Measurements from ENCODE around the gene PIK3C2A.

Gene PIK3C2A

DNA sequence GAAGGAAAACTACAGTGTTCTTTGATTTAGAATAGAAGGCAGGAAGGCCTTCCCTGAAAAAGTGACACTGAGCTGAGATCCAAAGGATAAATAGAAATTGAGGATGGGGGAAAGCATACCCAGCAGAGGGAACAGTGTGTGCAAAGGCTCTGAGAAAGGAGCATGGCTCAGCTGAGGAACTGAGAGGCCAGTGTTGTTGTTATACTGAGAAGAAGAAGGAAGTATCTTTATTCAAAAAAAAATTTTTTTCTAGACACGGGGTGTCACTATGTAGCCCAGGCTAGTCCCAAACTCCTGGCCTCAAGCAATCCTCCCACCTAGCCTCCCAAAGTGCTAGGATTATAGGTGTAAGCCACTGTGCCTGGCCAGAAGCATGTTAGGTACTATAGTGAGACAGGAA, 3.5 kb upstream of the PIK3C2A start:
- Histone ChIP-seq H3K9me3 (ENCODE audit: insufficient read depth, low read depth, low read length) (no peaks in the 10 kb centered on the region), H3K4me3 (ENCODE audit: low read depth, low read length) (no peak overlapping the region), H3K4ac (ENCODE audit: low read depth, low read length) (no peak overlapping the region), H2AK5ac (ENCODE audit: low read length) (no peak overlapping the region), H3K79me2 (ENCODE audit: control insufficient read depth, insufficient read depth, low read length, poor library complexity) (peaks cover 14% of the 10 kb centered on the region), H2BK12ac (ENCODE audit: low read length) (no peak overlapping the region), H3K27me3 (ENCODE audit: insufficient read depth, low read length) (no peaks in the 10 kb centered on the region), H3K79me1 (ENCODE audit: low read length) (peaks cover 16% of the 10 kb centered on the region), H3K4me1 (ENCODE audit: control insufficient read depth in 1 of 2, insufficient read depth in 2 of 2, low read length in 2 of 2) (peaks cover 0 to 2% of the 10 kb centered on the region in 2 experiments), H2BK120ac (ENCODE audit: insufficient read depth, low read length, poor library complexity) (no peak overlapping the region), H3K36me3 (ENCODE audit: control insufficient read depth in 1 of 2, insufficient read depth in 2 of 2, low read length in 2 of 2) (no peaks in the 10 kb centered on the region), H4K91ac (ENCODE audit: low read depth, low read length) (no peak overlapping the region), H3K9ac (ENCODE audit: low read length) (no peak overlapping the region), H3K27ac (ENCODE audit: low read depth, low read length) (no peak overlapping the region), H3K23ac (ENCODE audit: low read length) (no peak overlapping the region), H2BK5ac (ENCODE audit: low read depth, low read length, poor library complexity) (no peak overlapping the region), H4K12ac (ENCODE audit: low read depth, low read length) (no peak overlapping the region), H3K4me2 (ENCODE audit: low read length) (no peak overlapping the region), H3K18ac (ENCODE audit: low read length) (no peak overlapping the region), H3K14ac (ENCODE audit: low read length) (no peak overlapping the region), H2AFZ (ENCODE audit: insufficient read depth, low read length, poor library complexity) (no peak overlapping the region), H4K8ac (ENCODE audit: low read depth, low read length) (no peak overlapping the region)
- no peak for DNase-seq
- WGBS (ENCODE audit: extremely low coverage, insufficient coverage, insufficient read length) = no CpG with 5 or more reads among the region's 1 CpG

DNA sequence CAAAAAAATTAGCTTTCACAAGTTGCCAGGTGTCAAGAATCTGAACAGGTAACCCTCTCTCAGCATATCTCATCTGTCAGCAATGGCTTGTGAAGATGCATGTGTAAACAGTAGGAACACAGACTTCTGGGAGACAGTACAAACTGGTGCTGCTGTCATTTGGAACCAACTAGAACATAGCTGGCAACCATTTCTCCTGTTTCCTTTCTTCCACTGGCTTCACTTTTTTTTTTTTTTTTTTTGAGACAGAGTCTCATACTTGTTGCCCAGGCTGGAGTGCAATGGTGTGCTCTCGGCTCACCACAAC, 2.1 kb upstream of the PIK3C2A start:
- Histone ChIP-seq H3K4me2 (ENCODE audit: low read length) (no peak overlapping the region), H3K18ac (ENCODE audit: low read length) (no peak overlapping the region), H4K91ac (ENCODE audit: low read depth, low read length) (no peak overlapping the region), H3K79me1 (ENCODE audit: low read length) (peaks cover 16% of the 10 kb centered on the region), H4K12ac (ENCODE audit: low read depth, low read length) (no peak overlapping the region), H3K9me3 (ENCODE audit: insufficient read depth, low read depth, low read length) (no peaks in the 10 kb centered on the region), H3K4me1 (ENCODE audit: control insufficient read depth in 1 of 2, insufficient read depth in 2 of 2, low read length in 2 of 2) (peaks cover 0 to 2% of the 10 kb centered on the region in 2 experiments), H3K23ac (ENCODE audit: low read length) (no peak overlapping the region), H3K4ac (ENCODE audit: low read depth, low read length) (no peak overlapping the region), H3K79me2 (ENCODE audit: control insufficient read depth, insufficient read depth, low read length, poor library complexity) (peaks cover 17% of the 10 kb centered on the region), H3K27me3 (ENCODE audit: insufficient read depth, low read length) (no peaks in the 10 kb centered on the region), H3K14ac (ENCODE audit: low read length) (no peak overlapping the region), H2BK12ac (ENCODE audit: low read length) (no peak overlapping the region), H3K36me3 (ENCODE audit: control insufficient read depth in 1 of 2, insufficient read depth in 2 of 2, low read length in 2 of 2) (no peaks in the 10 kb centered on the region), H3K27ac (ENCODE audit: low read depth, low read length) (peak overlapping the region; percentile 40), H4K8ac (ENCODE audit: low read depth, low read length) (no peak overlapping the region), H2BK120ac (ENCODE audit: insufficient read depth, low read length, poor library complexity) (no peak overlapping the region), H3K9ac (ENCODE audit: low read length) (no peak overlapping the region), H3K4me3 (ENCODE audit: low read depth, low read length) (no peak overlapping the region), H2BK5ac (ENCODE audit: low read depth, low read length, poor library complexity) (no peak overlapping the region), H2AK5ac (ENCODE audit: low read length) (no peak overlapping the region), H2AFZ (ENCODE audit: insufficient read depth, low read length, poor library complexity) (no peak overlapping the region)
- no peak for DNase-seq
- WGBS (ENCODE audit: extremely low coverage, insufficient coverage, insufficient read length) = no CpG with 5 or more reads among the region's 1 CpG

DNA sequence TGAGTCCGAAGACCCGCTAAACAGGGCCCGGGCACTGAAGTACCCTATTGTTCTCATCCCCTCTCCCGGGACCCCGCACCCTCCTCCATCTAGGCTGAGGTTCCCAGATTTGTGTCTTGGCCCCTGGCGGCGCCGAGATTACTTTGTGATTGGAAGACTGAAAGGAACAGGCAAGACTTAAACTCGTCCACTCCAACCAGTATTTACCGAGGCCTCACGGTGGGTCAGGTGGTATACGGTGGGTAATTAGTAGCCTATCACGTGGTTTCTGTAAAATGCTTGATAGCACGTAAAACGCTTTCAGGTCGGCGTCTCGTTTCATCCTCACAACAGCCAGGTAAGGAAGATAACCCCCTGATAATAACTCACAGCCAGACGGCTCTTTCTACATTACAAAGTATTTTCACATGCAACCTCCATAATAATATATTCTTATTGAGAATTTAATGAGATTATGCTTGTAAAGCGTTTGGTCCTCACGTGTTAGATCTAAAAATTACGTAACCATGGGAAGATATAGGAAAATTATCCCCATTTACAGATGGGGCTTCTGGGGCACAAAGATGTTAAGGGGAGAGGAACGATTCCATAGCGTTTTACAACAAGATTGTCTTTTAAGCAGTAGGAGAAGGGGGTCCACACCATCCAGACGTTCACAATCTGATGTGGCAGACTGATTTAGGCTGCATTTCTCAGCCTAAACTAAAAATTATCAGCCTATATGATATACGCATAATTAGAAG, 642 bp upstream of the PIK3C2A start:
- H3K79me2 ChIP-seq (ENCODE audit: control insufficient read depth, insufficient read depth, low read length, poor library complexity) = peaks cover 20% of the 10 kb centered on the region
- peak overlapping the region; percentile 77 for H2BK12ac ChIP-seq (ENCODE audit: low read length)
- no peak overlapping the region for H3K23ac ChIP-seq (ENCODE audit: low read length)
- no peaks in the 10 kb centered on the region for H3K9me3 ChIP-seq (ENCODE audit: insufficient read depth, low read depth, low read length)
- H4K91ac ChIP-seq (ENCODE audit: low read depth, low read length) = peak overlapping the region; percentile 98
- peak overlapping the region; percentile 91 for H3K18ac ChIP-seq (ENCODE audit: low read length)
- peaks cover 2% of the 10 kb centered on the region in 2 experiments for H3K36me3 ChIP-seq (ENCODE audit: control insufficient read depth in 1 of 2, insufficient read depth in 2 of 2, low read length in 2 of 2)
- peak overlapping the region; percentile 99 for H2BK5ac ChIP-seq (ENCODE audit: low read depth, low read length, poor library complexity)
- peak overlapping the region; percentile 96 for H3K4me3 ChIP-seq (ENCODE audit: low read depth, low read length)
- H3K27me3 ChIP-seq (ENCODE audit: insufficient read depth, low read length) = no peaks in the 10 kb centered on the region
- H3K4ac ChIP-seq (ENCODE audit: low read depth, low read length) = peak overlapping the region; percentile 94
- peak overlapping the region; percentile 97 for H3K9ac ChIP-seq (ENCODE audit: low read length)
- H3K27ac ChIP-seq (ENCODE audit: low read depth, low read length) = peak overlapping the region; percentile 99
- peak overlapping the region; percentile 95 for H2BK120ac ChIP-seq (ENCODE audit: insufficient read depth, low read length, poor library complexity)
- H4K12ac ChIP-seq (ENCODE audit: low read depth, low read length) = peak overlapping the region; percentile 99
- peaks cover 0 to 2% of the 10 kb centered on the region in 2 experiments for H3K4me1 ChIP-seq (ENCODE audit: control insufficient read depth in 1 of 2, insufficient read depth in 2 of 2, low read length in 2 of 2)
- H2AK5ac ChIP-seq (ENCODE audit: low read length) = no peak overlapping the region
- DNase-seq = peak; percentile 80 to 86
- no CpG with 5 or more reads among the region's 26 CpGs for WGBS (ENCODE audit: extremely low coverage, insufficient coverage, insufficient read length)
- peak overlapping the region; percentile 91 for H3K4me2 ChIP-seq (ENCODE audit: low read length)
- H3K79me1 ChIP-seq (ENCODE audit: low read length) = peaks cover 16% of the 10 kb centered on the region
- H2AFZ ChIP-seq (ENCODE audit: insufficient read depth, low read length, poor library complexity) = peak overlapping the region; percentile 89
- peak overlapping the region; percentile 94 for H3K14ac ChIP-seq (ENCODE audit: low read length)
- H4K8ac ChIP-seq (ENCODE audit: low read depth, low read length) = peak overlapping the region; percentile 80

DNA sequence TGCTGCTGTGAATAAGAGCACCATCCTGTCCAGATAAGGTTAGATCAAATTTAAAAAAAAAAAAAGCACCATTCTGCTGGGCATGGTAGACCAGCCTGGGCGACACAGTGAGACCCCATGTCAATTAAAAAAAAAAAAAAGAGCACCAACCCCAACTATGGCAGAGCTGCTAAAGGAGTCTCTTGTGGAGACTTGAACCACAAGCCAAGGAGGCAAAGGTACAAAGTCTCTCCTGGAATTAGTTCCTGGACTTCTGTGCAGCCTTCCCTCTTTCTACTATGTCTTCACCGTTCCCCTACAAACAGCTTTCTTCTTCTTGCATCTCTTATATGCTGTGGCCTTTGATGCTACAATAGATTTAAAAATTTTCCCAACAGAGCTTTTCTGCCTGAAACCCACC, 1.3 kb downstream of the PIK3C2A start:
- Histone ChIP-seq H2BK5ac (ENCODE audit: low read depth, low read length, poor library complexity) (no peak overlapping the region), H3K27ac (ENCODE audit: low read depth, low read length) (no peak overlapping the region), H3K9me3 (ENCODE audit: insufficient read depth, low read depth, low read length) (no peaks in the 10 kb centered on the region), H3K4me2 (ENCODE audit: low read length) (peak overlapping the region; percentile 74), H3K79me2 (ENCODE audit: control insufficient read depth, insufficient read depth, low read length, poor library complexity) (peaks cover 23% of the 10 kb centered on the region), H3K9ac (ENCODE audit: low read length) (no peak overlapping the region), H3K14ac (ENCODE audit: low read length) (no peak overlapping the region), H3K4ac (ENCODE audit: low read depth, low read length) (peak overlapping the region; percentile 97), H2AFZ (ENCODE audit: insufficient read depth, low read length, poor library complexity) (no peak overlapping the region), H4K8ac (ENCODE audit: low read depth, low read length) (no peak overlapping the region), H3K4me3 (ENCODE audit: low read depth, low read length) (no peak overlapping the region), H4K91ac (ENCODE audit: low read depth, low read length) (no peak overlapping the region), H4K12ac (ENCODE audit: low read depth, low read length) (no peak overlapping the region), H2BK12ac (ENCODE audit: low read length) (no peak overlapping the region), H3K27me3 (ENCODE audit: insufficient read depth, low read length) (no peaks in the 10 kb centered on the region), H3K4me1 (ENCODE audit: control insufficient read depth in 1 of 2, insufficient read depth in 2 of 2, low read length in 2 of 2) (peaks cover 0 to 2% of the 10 kb centered on the region in 2 experiments), H3K18ac (ENCODE audit: low read length) (no peak overlapping the region), H3K36me3 (ENCODE audit: control insufficient read depth in 1 of 2, insufficient read depth in 2 of 2, low read length in 2 of 2) (peaks cover 2 to 4% of the 10 kb centered on the region in 2 experiments), H3K23ac (ENCODE audit: low read length) (no peak overlapping the region), H3K79me1 (ENCODE audit: low read length) (peaks cover 16% of the 10 kb centered on the region), H2BK120ac (ENCODE audit: insufficient read depth, low read length, poor library complexity) (no peak overlapping the region), H2AK5ac (ENCODE audit: low read length) (no peak overlapping the region)
- DNase-seq = no peak
- WGBS (ENCODE audit: extremely low coverage, insufficient coverage, insufficient read length) = no CpG with 5 or more reads among the region's 2 CpGs
